Gastrocnemius medialis (tissue), 4 donors: ENCODE data around the gene RAD23B. TPM values are rescaled to one million over a fixed set of nuclear protein-coding genes. Genes with fewer than 3 reads are reported as not detected.

Source experiments
- ATAC-seq, 2 donors: fragments of 150-250 bp; one replicate each; pipeline ENCODE4 v1.9.1; 2016
- DNase-seq, 2 donors: peaks; one replicate each; pipeline ENCODE4 v3.0.0-alpha.2; 2019
- H3K27ac ChIP-seq, 4 donors: fragments of 200-600 bp; sonication (generic); 1 replicate in 1 of 4; 2 replicates in 3 of 4; pipeline ENCODE4 v1.5.1; 2016 to 2018; ENCODE audit warnings: mild to moderate bottlenecking in 2 of 4, moderate library complexity in 1 of 4
- H3K27me3 ChIP-seq, 3 donors: fragments of 200-600 bp; sonication (generic) in 2 of 3; 1 replicate in 1 of 3; 2 replicates in 2 of 3; pipeline versions ENCODE4 v1.5.1 to v1.6.0; 2016 to 2019; ENCODE audit warnings: mild to moderate bottlenecking in 1 of 3, moderate library complexity in 1 of 3
- H3K36me3 ChIP-seq, 2 donors: fragments of 200-600 bp; sonication (generic) in 1 of 2; one replicate each; pipeline ENCODE4 v1.5.1; 2017 to 2018
- H3K4me1 ChIP-seq, 2 donors: fragments of 200-600 bp; sonication (generic) in 1 of 2; one replicate each; pipeline ENCODE4 v1.5.1; 2016 to 2017; ENCODE audit warnings: mild to moderate bottlenecking in 2 of 2
- H3K4me3 ChIP-seq, 4 donors: fragments of 200-600 bp; sonication (generic) in 3 of 4; 1 replicate in 1 of 4; 2 replicates in 3 of 4; pipeline ENCODE4 v1.5.1; 2016 to 2019; ENCODE audit warnings: mild to moderate bottlenecking in 2 of 4
- H3K9me3 ChIP-seq, 3 donors: fragments of 200-600 bp; sonication (generic) in 2 of 3; 1 replicate in 1 of 3; 2 replicates in 2 of 3; pipeline ENCODE4 v1.5.1; 2016 to 2019
- CTCF ChIP-seq, 5 experiments: fragments of 450-650 bp in 3 of 5; fragments of 200-600 bp in 2 of 5; sonication (generic) in 2 of 5; IDR thresholded peaks in 4 of 5; conservative IDR thresholded peaks in 1 of 5; 1 replicate in 4 of 5; 2 replicates in 1 of 5; pipeline ENCODE4 v1.5.1; 2016 to 2019; ENCODE audit warnings: antibody characterized with exemption in 5 of 5, mild to moderate bottlenecking in 3 of 5, moderate library complexity in 3 of 5
- POLR2A ChIP-seq, 2 donors: fragments of 450-650 bp; IDR thresholded peaks; one replicate each; pipeline ENCODE4 v1.6.1; 2017; ENCODE audit warnings: antibody characterized with exemption in 2 of 2, mild to moderate bottlenecking in 2 of 2, moderate library complexity in 2 of 2
- in situ Hi-C, 4 donors: fragments of 200-750 bp; cut with MboI; loops; one replicate each; pipeline versions ENCODE4 v1.15.0 to v1.8.0; 2017; ENCODE audit warnings: low sequenced_read_pairs in 4 of 4
- intact Hi-C: fragments of 100-400 bp; cut with DNase I; formaldehyde crosslinking; loops from one replicate; pipeline ENCODE4 v1.15.1; 2023; ENCODE audit warnings: low total_unique reads
- total RNA-seq, 4 donors: library from RNA; depleted of rRNA; stranded (reverse); fragments of >200 nt; gene quantifications; one replicate each; pipeline versions ENCODE4 v1.1.0 to v1.2.3, GENCODE V29; 2016

The RAD23B gene
- total RNA-seq, 4 donors from 2014 or later: 163 to 249 (median 188) TPM

GRCh38 chr9:107240260-107240659, 42.8 kb upstream of the RAD23B start:
- intact Hi-C loops: no loop called here

GRCh38 chr9:107242073-107243030, 40.7 kb upstream of the RAD23B start:
- TF ChIP-seq CTCF (IDR thresholded peaks at IDR 0.05 in 4 of 5, conservative IDR thresholded peaks at IDR 0.05 in 1 of 5) (no peak), POLR2A (IDR thresholded peaks at IDR 0.05) (no peak)
- in situ Hi-C loops: loop anchor here in 1 of 4 donors (25.0 kb wide), 1 partner anchor 95 kb away; no protein-coding TSS in a partner anchor

More at GRCh38 chr9:107240260-107240659, 42.8 kb upstream of the RAD23B start:
- no peak overlapping the region for H3K4me3 ChIP-seq
- in situ Hi-C loops: loop anchor here in 1 of 4 donors (25.0 kb wide), 1 partner anchor 97 kb away; no protein-coding TSS in a partner anchor
- H3K27ac ChIP-seq: no peak overlapping the region
- no peak for TF ChIP-seq POLR2A (IDR thresholded peaks at IDR 0.05)
- TF ChIP-seq CTCF (IDR thresholded peaks at IDR 0.05 in 4 of 5, conservative IDR thresholded peaks at IDR 0.05 in 1 of 5): no peak
- peaks cover 4% of the 10 kb centered on the region in 2 donors for H3K4me1 ChIP-seq
- H3K36me3 ChIP-seq: no peaks in the 10 kb centered on the region
- H3K27me3 ChIP-seq: no peaks in the 10 kb centered on the region
- no peaks in the 10 kb centered on the region for H3K9me3 ChIP-seq
- ATAC-seq (no peak), DNase-seq (no peak)

GRCh38 chr9:107243742-107244141, 39.3 kb upstream of the RAD23B start:
- no peak for TF ChIP-seq POLR2A (IDR thresholded peaks at IDR 0.05)
- no peak for TF ChIP-seq CTCF (IDR thresholded peaks at IDR 0.05 in 4 of 5, conservative IDR thresholded peaks at IDR 0.05 in 1 of 5)
- Histone ChIP-seq H3K36me3 (no peaks in the 10 kb centered on the region), H3K4me3 (no peak overlapping the region), H3K9me3 (no peaks in the 10 kb centered on the region), H3K27me3 (no peaks in the 10 kb centered on the region), H3K27ac (no peak overlapping the region), H3K4me1 (peaks cover 5 to 11% of the 10 kb centered on the region in 2 donors)
- DNase-seq (no peak), ATAC-seq (peak; percentile 45 to 52)
- intact Hi-C loops (no loop called here), in situ Hi-C loops (loop anchor here in 1 of 4 donors (25.0 kb wide), 1 partner anchor 94 kb away; no protein-coding TSS in a partner anchor)

More at GRCh38 chr9:107242073-107243030, 40.7 kb upstream of the RAD23B start:
- intact Hi-C loops: no loop called here
- Histone ChIP-seq H3K27ac (no peak overlapping the region), H3K9me3 (no peaks in the 10 kb centered on the region), H3K36me3 (no peaks in the 10 kb centered on the region), H3K27me3 (no peaks in the 10 kb centered on the region), H3K4me1 (peaks cover 4% of the 10 kb centered on the region in 2 donors), H3K4me3 (no peak overlapping the region)
- ATAC-seq: no peak
- DNase-seq: no peak

GRCh38 chr9:107246259-107247254, 36.5 kb upstream of the RAD23B start:
- ATAC-seq (no peak), DNase-seq (no peak)
- in situ Hi-C loops (loop anchor here in 1 of 4 donors (25.0 kb wide), 1 partner anchor 91 kb away; no protein-coding TSS in a partner anchor), intact Hi-C loops (no loop called here)
- TF ChIP-seq POLR2A (IDR thresholded peaks at IDR 0.05) (no peak), CTCF (IDR thresholded peaks at IDR 0.05 in 4 of 5, conservative IDR thresholded peaks at IDR 0.05 in 1 of 5) (no peak)
- no peak overlapping the region for H3K4me3 ChIP-seq
- H3K9me3 ChIP-seq: no peaks in the 10 kb centered on the region
- no peak overlapping the region for H3K27ac ChIP-seq
- no peaks in the 10 kb centered on the region for H3K36me3 ChIP-seq
- H3K27me3 ChIP-seq: no peaks in the 10 kb centered on the region
- H3K4me1 ChIP-seq: peaks cover 16 to 25% of the 10 kb centered on the region in 2 donors
